ENCODE results near the gene MYH3. TPM values are rescaled to one million over a fixed set of nuclear protein-coding genes. Genes with fewer than 3 reads are reported as not detected.

MYH3 gene
- total and polyA plus RNA-seq, 10 of the 15 experiments (the other 5 are each of a cell fraction or from before 2014, with no cell fraction given): 0.14 to 1.4 (median 0.71) TPM

- no peak for DNase-seq (ENCODE audit: low read depth, low spot score)
- TF ChIP-seq RUNX3 (IDR thresholded peaks at IDR 0.05; ENCODE audit: low read length): peak; percentile 11; the same call in 1 of the 2 replicates
- no peak for TF ChIP-seq ETV6 (conservative IDR thresholded peaks at IDR 0.05 in 1 of 2, IDR thresholded peaks at IDR 0.05 in 1 of 2; ENCODE audit: borderline replicate concordance in 1 of 2, low read depth in 1 of 2)
- TF ChIP-seq, protein P1, sequence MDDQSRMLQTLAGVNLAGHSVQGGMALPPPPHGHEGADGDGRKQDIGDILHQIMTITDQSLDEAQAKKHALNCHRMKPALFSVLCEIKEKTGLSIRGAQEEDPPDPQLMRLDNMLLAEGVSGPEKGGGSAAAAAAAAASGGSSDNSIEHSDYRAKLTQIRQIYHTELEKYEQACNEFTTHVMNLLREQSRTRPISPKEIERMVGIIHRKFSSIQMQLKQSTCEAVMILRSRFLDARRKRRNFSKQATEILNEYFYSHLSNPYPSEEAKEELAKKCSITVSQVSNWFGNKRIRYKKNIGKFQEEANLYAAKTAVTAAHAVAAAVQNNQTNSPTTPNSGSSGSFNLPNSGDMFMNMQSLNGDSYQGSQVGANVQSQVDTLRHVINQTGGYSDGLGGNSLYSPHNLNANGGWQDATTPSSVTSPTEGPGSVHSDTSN (IDR thresholded peaks at IDR 0.05; ENCODE audit: insufficient replicate concordance, low read depth, low read length): no peak
- TF ChIP-seq EZH2 (IDR thresholded peaks at IDR 0.05; ENCODE audit: borderline replicate concordance, control insufficient read depth, low read depth, low read length): no peak
- no peak for TF ChIP-seq CREB1 (IDR thresholded peaks at IDR 0.05; ENCODE audit: low read depth)
- peak in 1 of 2 experiments; percentile 60; a peak in 2 of 3 replicates for TF ChIP-seq EGR1 (IDR thresholded peaks at IDR 0.05; ENCODE audit: borderline replicate concordance in 1 of 2, low read depth in 2 of 2, low read length in 2 of 2)
- TF ChIP-seq BMI1 (IDR thresholded peaks at IDR 0.05; ENCODE audit: borderline replicate concordance): no peak
- no peak for TF ChIP-seq SREBF2 (IDR thresholded peaks at IDR 0.05; ENCODE audit: low read length)
- TF ChIP-seq CEBPB (IDR thresholded peaks at IDR 0.05; ENCODE audit: borderline replicate concordance in 1 of 2, low read depth in 2 of 2, low read length in 2 of 2): no peak
- TF ChIP-seq, protein P2, sequence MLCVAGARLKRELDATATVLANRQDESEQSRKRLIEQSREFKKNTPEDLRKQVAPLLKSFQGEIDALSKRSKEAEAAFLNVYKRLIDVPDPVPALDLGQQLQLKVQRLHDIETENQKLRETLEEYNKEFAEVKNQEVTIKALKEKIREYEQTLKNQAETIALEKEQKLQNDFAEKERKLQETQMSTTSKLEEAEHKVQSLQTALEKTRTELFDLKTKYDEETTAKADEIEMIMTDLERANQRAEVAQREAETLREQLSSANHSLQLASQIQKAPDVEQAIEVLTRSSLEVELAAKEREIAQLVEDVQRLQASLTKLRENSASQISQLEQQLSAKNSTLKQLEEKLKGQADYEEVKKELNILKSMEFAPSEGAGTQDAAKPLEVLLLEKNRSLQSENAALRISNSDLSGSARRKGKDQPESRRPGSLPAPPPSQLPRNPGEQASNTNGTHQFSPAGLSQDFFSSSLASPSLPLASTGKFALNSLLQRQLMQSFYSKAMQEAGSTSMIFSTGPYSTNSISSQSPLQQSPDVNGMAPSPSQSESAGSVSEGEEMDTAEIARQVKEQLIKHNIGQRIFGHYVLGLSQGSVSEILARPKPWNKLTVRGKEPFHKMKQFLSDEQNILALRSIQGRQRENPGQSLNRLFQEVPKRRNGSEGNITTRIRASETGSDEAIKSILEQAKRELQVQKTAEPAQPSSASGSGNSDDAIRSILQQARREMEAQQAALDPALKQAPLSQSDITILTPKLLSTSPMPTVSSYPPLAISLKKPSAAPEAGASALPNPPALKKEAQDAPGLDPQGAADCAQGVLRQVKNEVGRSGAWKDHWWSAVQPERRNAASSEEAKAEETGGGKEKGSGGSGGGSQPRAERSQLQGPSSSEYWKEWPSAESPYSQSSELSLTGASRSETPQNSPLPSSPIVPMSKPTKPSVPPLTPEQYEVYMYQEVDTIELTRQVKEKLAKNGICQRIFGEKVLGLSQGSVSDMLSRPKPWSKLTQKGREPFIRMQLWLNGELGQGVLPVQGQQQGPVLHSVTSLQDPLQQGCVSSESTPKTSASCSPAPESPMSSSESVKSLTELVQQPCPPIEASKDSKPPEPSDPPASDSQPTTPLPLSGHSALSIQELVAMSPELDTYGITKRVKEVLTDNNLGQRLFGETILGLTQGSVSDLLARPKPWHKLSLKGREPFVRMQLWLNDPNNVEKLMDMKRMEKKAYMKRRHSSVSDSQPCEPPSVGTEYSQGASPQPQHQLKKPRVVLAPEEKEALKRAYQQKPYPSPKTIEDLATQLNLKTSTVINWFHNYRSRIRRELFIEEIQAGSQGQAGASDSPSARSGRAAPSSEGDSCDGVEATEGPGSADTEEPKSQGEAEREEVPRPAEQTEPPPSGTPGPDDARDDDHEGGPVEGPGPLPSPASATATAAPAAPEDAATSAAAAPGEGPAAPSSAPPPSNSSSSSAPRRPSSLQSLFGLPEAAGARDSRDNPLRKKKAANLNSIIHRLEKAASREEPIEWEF (IDR thresholded peaks at IDR 0.05; ENCODE audit: insufficient replicate concordance, low read depth, low read length): no peak
- TF ChIP-seq SUZ12 (IDR thresholded peaks at IDR 0.05; ENCODE audit: unreplicated experiment): no peak
- TF ChIP-seq CHD2 (IDR thresholded peaks at IDR 0.05; ENCODE audit: borderline replicate concordance, low read depth, low read length): no peak
- TF ChIP-seq NR2F1 (conservative IDR thresholded peaks at IDR 0.05): no peak
- TF ChIP-seq SKIL (IDR thresholded peaks at IDR 0.05; ENCODE audit: low read depth, poor library complexity, severe bottlenecking): no peak
Observed at GRCh38 chr17:10652984-10653659, 4.0 kb downstream of the MYH3 start.

More at GRCh38 chr17:10652984-10653659, 4.0 kb downstream of the MYH3 start:
- POLR2A ChIA-PET: no interaction called here
- H3K79me2 ChIP-seq (ENCODE audit: control insufficient read depth, insufficient read depth, low read length): no peaks in the 10 kb centered on the region
- no peak overlapping the region for H2AFZ ChIP-seq (ENCODE audit: control insufficient read depth, low read depth, low read length)
- SMC1A ChIA-PET (ENCODE audit: uncharacterized antibody, unreplicated experiment): interaction anchor here (0.5 kb wide), 1 partner anchor 192 kb away, joined by 3 read pairs; no protein-coding TSS in a partner anchor
- ATAC-seq: peak; percentile 56
- FAIRE-seq: no peak
- in situ Hi-C loops (cut with MboI) (no loop called here), intact Hi-C loops (cut with micrococcal nuclease; ENCODE audit: unreplicated experiment) (no loop called here)
- no peak overlapping the region for H3K4me2 ChIP-seq (ENCODE audit: control insufficient read depth, insufficient read depth)
- 27% methylated on average over 10 of the region's 11 CpGs for WGBS (ENCODE audit: insufficient coverage, insufficient replicate concordance, low lambda C conversion rate, missing lambda C conversion rate)
- no peaks in the 10 kb centered on the region for H3K9me3 ChIP-seq (replicated peaks; ENCODE audit: control insufficient read depth, insufficient read depth, low read length)
- H3K36me3 ChIP-seq (ENCODE audit: control insufficient read depth in 2 of 2, insufficient read depth in 2 of 2, low read length in 1 of 2): no peaks in the 10 kb centered on the region
- CTCF ChIA-PET: interaction anchor here (1.9 kb wide), 1 partner anchor 30 kb away, joined by 5 read pairs; no protein-coding TSS in a partner anchor
- H3K27me3 ChIP-seq (replicated peaks in 1 of 2; ENCODE audit: control insufficient read depth in 2 of 2, insufficient read depth in 2 of 2, low read length in 1 of 2): no peaks in the 10 kb centered on the region; a peak in 1 of 4 replicates
- H3K9ac ChIP-seq (ENCODE audit: control insufficient read depth, insufficient read depth, low read length): no peak overlapping the region
- RAD21 ChIA-PET (ENCODE audit: unreplicated experiment): no interaction called here
- no peaks in the 10 kb centered on the region for H3K4me1 ChIP-seq (ENCODE audit: control insufficient read depth, insufficient read depth, low read length)
- BruUV-seq (replicated peaks): no TSS peak
- H3K4me3 ChIP-seq: no peak overlapping the region
- H4K20me1 ChIP-seq (ENCODE audit: control insufficient read depth, insufficient read depth): no peaks in the 10 kb centered on the region
- no peak overlapping the region for H3K27ac ChIP-seq (ENCODE audit: control insufficient read depth, insufficient read depth)

All from GM12878 (cell line).